HEK293 (cell line): ENCODE measurements around the gene SLC6A17.
A peak's percentile ranks its signal among the peaks of the same experiment; 100 is the strongest.

Experiments used
- IKZF3 ChIP-seq: fragments of 450-650 bp; IDR thresholded peaks from 2 replicates; pipeline ENCODE4 v1.5.0; 2018; ENCODE audit warnings: missing biosample characterization, mild to moderate bottlenecking, missing genetic modification characterization, moderate library complexity
- KLF9 ChIP-seq: fragments of 450-650 bp; formaldehyde crosslinking; IDR thresholded peaks from 2 replicates; pipeline ENCODE4 v1.5.1; 2016; ENCODE audit warnings: missing biosample characterization, missing genetic modification characterization, low read depth
- PRDM1 ChIP-seq: fragments of 450-650 bp; formaldehyde crosslinking; IDR thresholded peaks from 2 replicates; pipeline ENCODE4; 2016; ENCODE audit warnings: missing biosample characterization, missing genetic modification characterization
- SP7 ChIP-seq: fragments of 450-650 bp; formaldehyde crosslinking; IDR thresholded peaks from 2 replicates; pipeline ENCODE4 v1.5.1; 2016; ENCODE audit warnings: missing biosample characterization, missing genetic modification characterization
- ZBTB17 ChIP-seq: fragments of 450-650 bp; formaldehyde crosslinking; IDR thresholded peaks from 2 replicates; pipeline ENCODE4 v1.5.1; 2016; ENCODE audit warnings: missing biosample characterization, missing genetic modification characterization
- ZBTB21 ChIP-seq: fragments of 450-650 bp; formaldehyde crosslinking; IDR thresholded peaks from 2 replicates; pipeline ENCODE4 v1.5.1; 2017; ENCODE audit warnings: missing biosample characterization, missing genetic modification characterization
- ZFP3 ChIP-seq: fragments of 450-650 bp; formaldehyde crosslinking; IDR thresholded peaks from 2 replicates; pipeline ENCODE4 v1.5.1; 2016; ENCODE audit warnings: low read depth, missing biosample characterization, missing genetic modification characterization
- ZNF112 ChIP-seq: fragments of 450-650 bp; formaldehyde crosslinking; IDR thresholded peaks from 2 replicates; pipeline ENCODE4 v1.5.0; 2017; ENCODE audit warnings: missing biosample characterization, missing genetic modification characterization
- ZNF133 ChIP-seq: fragments of 450-650 bp; formaldehyde crosslinking; IDR thresholded peaks from 2 replicates; pipeline ENCODE4 v1.5.1; 2016; ENCODE audit warnings: missing biosample characterization, missing genetic modification characterization
- ZNF23 ChIP-seq: fragments of 450-650 bp; formaldehyde crosslinking; IDR thresholded peaks from 2 replicates; pipeline ENCODE4 v1.5.1; 2016; ENCODE audit warnings: missing biosample characterization, missing genetic modification characterization, borderline replicate concordance
- ZNF24 ChIP-seq: fragments of 450-650 bp; formaldehyde crosslinking; IDR thresholded peaks from 2 replicates; pipeline ENCODE4 v1.5.1; 2016; ENCODE audit warnings: missing biosample characterization, missing genetic modification characterization
- ZNF324 ChIP-seq: fragments of 450-650 bp; formaldehyde crosslinking; IDR thresholded peaks from 2 replicates; pipeline ENCODE4 v1.5.1; 2016; ENCODE audit warnings: missing biosample characterization, missing genetic modification characterization
- ZNF335 ChIP-seq: fragments of 450-650 bp; formaldehyde crosslinking; conservative IDR thresholded peaks from 2 replicates; pipeline ENCODE4 v1.5.1; 2016; ENCODE audit warnings: missing biosample characterization, missing genetic modification characterization
- ZNF350 ChIP-seq: fragments of 450-650 bp; formaldehyde crosslinking; IDR thresholded peaks from 2 replicates; pipeline ENCODE4 v1.5.0; 2017; ENCODE audit warnings: missing biosample characterization, mild to moderate bottlenecking, missing genetic modification characterization
- ZNF521 ChIP-seq: fragments of 450-650 bp; formaldehyde crosslinking; IDR thresholded peaks from 2 replicates; pipeline ENCODE4 v1.5.1; 2017; ENCODE audit warnings: missing biosample characterization, mild to moderate bottlenecking, missing genetic modification characterization
- ZNF561 ChIP-seq: fragments of 450-650 bp; IDR thresholded peaks from 2 replicates; pipeline ENCODE4 v1.5.1; 2018; ENCODE audit warnings: missing biosample characterization, missing genetic modification characterization, borderline replicate concordance
- ZNF610 ChIP-seq: fragments of 450-650 bp; formaldehyde crosslinking; IDR thresholded peaks from 2 replicates; pipeline ENCODE4 v1.5.1; 2016; ENCODE audit warnings: missing biosample characterization, missing genetic modification characterization, borderline replicate concordance
- ZNF623 ChIP-seq: fragments of 450-650 bp; formaldehyde crosslinking; IDR thresholded peaks from 2 replicates; pipeline ENCODE4 v1.5.1; 2016; ENCODE audit warnings: missing biosample characterization, missing genetic modification characterization
- ZNF791 ChIP-seq: fragments of 450-650 bp; formaldehyde crosslinking; IDR thresholded peaks from 2 replicates; pipeline ENCODE4 v1.5.1; 2016; ENCODE audit warnings: missing biosample characterization, missing genetic modification characterization
- TF ChIP-seq, protein P1 (sequence below): fragments of 450-650 bp; formaldehyde crosslinking; IDR thresholded peaks from 2 replicates; pipeline ENCODE4 v1.5.1; 2016; ENCODE audit warnings: missing biosample characterization, missing genetic modification characterization
- TF ChIP-seq, protein P2 (sequence below): fragments of 450-650 bp; formaldehyde crosslinking; IDR thresholded peaks from 2 replicates; pipeline ENCODE4 v1.5.1; 2016; ENCODE audit warnings: missing biosample characterization, missing genetic modification characterization, low read depth
- TF ChIP-seq, protein P3 (sequence below): fragments of 450-650 bp; formaldehyde crosslinking; IDR thresholded peaks from 2 replicates; pipeline ENCODE4 v1.5.1; 2017; ENCODE audit warnings: missing biosample characterization, missing genetic modification characterization
- TF ChIP-seq, protein P4 (sequence below): fragments of 450-650 bp; formaldehyde crosslinking; IDR thresholded peaks from 2 replicates; pipeline ENCODE4 v1.5.0; 2017; ENCODE audit warnings: missing biosample characterization, missing genetic modification characterization, borderline replicate concordance
- TF ChIP-seq, protein P5 (sequence below): fragments of 450-650 bp; formaldehyde crosslinking; IDR thresholded peaks from 2 replicates; pipeline ENCODE4 v1.5.1; 2016; ENCODE audit warnings: missing biosample characterization, missing genetic modification characterization
- TF ChIP-seq, protein P6 (sequence below): fragments of 450-650 bp; formaldehyde crosslinking; IDR thresholded peaks from 2 replicates; pipeline ENCODE4 v1.5.1; 2016; ENCODE audit warnings: missing biosample characterization, missing genetic modification characterization
- TF ChIP-seq, protein P7 (sequence below): fragments of 450-650 bp; formaldehyde crosslinking; IDR thresholded peaks from 2 replicates; pipeline ENCODE4 v1.5.1; 2016; ENCODE audit warnings: missing biosample characterization, missing genetic modification characterization

The SLC6A17 gene

DNA sequence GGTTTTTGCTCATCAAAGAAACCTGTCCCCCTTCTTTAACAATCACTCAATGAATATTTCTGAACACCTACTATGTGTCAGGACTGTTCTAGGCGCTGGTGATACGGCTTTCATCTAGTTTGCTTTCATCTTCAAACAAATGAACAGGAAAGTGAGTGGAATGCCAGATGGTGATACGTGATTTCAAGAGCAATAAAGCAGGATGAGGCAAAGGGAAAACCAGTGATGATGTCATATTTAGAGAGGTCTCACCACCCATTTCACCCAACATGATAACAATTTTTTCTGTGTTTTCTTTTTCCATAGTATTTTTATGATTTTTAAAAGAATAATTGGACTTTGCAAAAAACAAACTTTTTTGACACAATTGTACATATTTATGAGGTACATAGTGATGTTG is 11.3 kb upstream of the SLC6A17 start (continued):
- TF ChIP-seq, protein P1, sequence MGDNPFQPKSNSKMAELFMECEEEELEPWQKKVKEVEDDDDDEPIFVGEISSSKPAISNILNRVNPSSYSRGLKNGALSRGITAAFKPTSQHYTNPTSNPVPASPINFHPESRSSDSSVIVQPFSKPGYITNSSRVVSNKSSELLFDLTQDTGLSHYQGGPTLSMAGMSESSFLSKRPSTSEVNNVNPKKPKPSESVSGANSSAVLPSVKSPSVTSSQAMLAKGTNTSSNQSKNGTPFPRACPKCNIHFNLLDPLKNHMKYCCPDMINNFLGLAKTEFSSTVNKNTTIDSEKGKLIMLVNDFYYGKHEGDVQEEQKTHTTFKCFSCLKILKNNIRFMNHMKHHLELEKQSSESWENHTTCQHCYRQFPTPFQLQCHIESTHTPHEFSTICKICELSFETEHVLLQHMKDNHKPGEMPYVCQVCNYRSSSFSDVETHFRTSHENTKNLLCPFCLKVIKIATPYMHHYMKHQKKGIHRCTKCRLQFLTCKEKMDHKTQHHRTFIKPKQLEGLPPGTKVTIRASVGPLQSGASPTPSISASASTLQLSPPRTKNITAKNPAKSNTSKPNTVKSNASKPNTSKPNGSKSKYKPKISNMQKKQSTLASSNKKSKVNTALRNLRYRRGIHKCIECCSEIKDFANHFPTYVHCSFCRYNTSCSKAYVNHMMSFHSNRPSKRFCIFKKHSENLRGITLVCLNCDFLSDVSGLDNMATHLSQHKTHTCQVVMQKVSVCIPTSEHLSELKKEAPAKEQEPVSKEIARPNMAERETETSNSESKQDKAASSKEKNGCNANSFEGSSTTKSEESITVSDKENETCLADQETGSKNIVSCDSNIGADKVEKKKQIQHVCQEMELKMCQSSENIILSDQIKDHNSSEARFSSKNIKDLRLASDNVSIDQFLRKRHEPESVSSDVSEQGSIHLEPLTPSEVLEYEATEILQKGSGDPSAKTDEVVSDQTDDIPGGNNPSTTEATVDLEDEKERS (tag by site-specific recombination) = no peak
- TF ChIP-seq, protein P2, sequence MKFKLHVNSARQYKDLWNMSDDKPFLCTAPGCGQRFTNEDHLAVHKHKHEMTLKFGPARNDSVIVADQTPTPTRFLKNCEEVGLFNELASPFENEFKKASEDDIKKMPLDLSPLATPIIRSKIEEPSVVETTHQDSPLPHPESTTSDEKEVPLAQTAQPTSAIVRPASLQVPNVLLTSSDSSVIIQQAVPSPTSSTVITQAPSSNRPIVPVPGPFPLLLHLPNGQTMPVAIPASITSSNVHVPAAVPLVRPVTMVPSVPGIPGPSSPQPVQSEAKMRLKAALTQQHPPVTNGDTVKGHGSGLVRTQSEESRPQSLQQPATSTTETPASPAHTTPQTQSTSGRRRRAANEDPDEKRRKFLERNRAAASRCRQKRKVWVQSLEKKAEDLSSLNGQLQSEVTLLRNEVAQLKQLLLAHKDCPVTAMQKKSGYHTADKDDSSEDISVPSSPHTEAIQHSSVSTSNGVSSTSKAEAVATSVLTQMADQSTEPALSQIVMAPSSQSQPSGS (tag by site-specific recombination) = peak; percentile 92
- 0 out of 2 replicates have a peak, but pooled peaks have one; percentile 15 for TF ChIP-seq IKZF3
- no peak for TF ChIP-seq ZNF324
- TF ChIP-seq ZNF133 = no peak
- TF ChIP-seq, protein P3, sequence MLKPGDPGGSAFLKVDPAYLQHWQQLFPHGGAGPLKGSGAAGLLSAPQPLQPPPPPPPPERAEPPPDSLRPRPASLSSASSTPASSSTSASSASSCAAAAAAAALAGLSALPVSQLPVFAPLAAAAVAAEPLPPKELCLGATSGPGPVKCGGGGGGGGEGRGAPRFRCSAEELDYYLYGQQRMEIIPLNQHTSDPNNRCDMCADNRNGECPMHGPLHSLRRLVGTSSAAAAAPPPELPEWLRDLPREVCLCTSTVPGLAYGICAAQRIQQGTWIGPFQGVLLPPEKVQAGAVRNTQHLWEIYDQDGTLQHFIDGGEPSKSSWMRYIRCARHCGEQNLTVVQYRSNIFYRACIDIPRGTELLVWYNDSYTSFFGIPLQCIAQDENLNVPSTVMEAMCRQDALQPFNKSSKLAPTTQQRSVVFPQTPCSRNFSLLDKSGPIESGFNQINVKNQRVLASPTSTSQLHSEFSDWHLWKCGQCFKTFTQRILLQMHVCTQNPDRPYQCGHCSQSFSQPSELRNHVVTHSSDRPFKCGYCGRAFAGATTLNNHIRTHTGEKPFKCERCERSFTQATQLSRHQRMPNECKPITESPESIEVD = peak; percentile 37
- peak; percentile 85 for TF ChIP-seq PRDM1 (tag by site-specific recombination)
- TF ChIP-seq, protein P4, sequence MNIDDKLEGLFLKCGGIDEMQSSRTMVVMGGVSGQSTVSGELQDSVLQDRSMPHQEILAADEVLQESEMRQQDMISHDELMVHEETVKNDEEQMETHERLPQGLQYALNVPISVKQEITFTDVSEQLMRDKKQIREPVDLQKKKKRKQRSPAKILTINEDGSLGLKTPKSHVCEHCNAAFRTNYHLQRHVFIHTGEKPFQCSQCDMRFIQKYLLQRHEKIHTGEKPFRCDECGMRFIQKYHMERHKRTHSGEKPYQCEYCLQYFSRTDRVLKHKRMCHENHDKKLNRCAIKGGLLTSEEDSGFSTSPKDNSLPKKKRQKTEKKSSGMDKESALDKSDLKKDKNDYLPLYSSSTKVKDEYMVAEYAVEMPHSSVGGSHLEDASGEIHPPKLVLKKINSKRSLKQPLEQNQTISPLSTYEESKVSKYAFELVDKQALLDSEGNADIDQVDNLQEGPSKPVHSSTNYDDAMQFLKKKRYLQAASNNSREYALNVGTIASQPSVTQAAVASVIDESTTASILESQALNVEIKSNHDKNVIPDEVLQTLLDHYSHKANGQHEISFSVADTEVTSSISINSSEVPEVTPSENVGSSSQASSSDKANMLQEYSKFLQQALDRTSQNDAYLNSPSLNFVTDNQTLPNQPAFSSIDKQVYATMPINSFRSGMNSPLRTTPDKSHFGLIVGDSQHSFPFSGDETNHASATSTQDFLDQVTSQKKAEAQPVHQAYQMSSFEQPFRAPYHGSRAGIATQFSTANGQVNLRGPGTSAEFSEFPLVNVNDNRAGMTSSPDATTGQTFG = no peak
- TF ChIP-seq, protein P5, sequence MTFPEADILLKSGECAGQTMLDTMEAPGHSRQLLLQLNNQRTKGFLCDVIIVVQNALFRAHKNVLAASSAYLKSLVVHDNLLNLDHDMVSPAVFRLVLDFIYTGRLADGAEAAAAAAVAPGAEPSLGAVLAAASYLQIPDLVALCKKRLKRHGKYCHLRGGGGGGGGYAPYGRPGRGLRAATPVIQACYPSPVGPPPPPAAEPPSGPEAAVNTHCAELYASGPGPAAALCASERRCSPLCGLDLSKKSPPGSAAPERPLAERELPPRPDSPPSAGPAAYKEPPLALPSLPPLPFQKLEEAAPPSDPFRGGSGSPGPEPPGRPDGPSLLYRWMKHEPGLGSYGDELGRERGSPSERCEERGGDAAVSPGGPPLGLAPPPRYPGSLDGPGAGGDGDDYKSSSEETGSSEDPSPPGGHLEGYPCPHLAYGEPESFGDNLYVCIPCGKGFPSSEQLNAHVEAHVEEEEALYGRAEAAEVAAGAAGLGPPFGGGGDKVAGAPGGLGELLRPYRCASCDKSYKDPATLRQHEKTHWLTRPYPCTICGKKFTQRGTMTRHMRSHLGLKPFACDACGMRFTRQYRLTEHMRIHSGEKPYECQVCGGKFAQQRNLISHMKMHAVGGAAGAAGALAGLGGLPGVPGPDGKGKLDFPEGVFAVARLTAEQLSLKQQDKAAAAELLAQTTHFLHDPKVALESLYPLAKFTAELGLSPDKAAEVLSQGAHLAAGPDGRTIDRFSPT (tag by site-specific recombination) = no peak
- TF ChIP-seq ZBTB21 (tag by site-specific recombination) = peak; percentile 64; the same call in 1 of the 2 replicates
- 0 out of 2 replicates have a peak, but pooled peaks have one; percentile 35 for TF ChIP-seq ZNF335 (tag by site-specific recombination)
- no peak for TF ChIP-seq ZNF350 (tag by site-specific recombination)
- peak; percentile 11; the same call in 1 of the 2 replicates for TF ChIP-seq ZBTB17 (tag by site-specific recombination)
- no peak for TF ChIP-seq ZFP3
- TF ChIP-seq ZNF623 (tag by site-specific recombination) = no peak
- no peak for TF ChIP-seq ZNF112 (tag by site-specific recombination)
- no peak for TF ChIP-seq ZNF24 (tag by site-specific recombination)
- TF ChIP-seq, protein P6, sequence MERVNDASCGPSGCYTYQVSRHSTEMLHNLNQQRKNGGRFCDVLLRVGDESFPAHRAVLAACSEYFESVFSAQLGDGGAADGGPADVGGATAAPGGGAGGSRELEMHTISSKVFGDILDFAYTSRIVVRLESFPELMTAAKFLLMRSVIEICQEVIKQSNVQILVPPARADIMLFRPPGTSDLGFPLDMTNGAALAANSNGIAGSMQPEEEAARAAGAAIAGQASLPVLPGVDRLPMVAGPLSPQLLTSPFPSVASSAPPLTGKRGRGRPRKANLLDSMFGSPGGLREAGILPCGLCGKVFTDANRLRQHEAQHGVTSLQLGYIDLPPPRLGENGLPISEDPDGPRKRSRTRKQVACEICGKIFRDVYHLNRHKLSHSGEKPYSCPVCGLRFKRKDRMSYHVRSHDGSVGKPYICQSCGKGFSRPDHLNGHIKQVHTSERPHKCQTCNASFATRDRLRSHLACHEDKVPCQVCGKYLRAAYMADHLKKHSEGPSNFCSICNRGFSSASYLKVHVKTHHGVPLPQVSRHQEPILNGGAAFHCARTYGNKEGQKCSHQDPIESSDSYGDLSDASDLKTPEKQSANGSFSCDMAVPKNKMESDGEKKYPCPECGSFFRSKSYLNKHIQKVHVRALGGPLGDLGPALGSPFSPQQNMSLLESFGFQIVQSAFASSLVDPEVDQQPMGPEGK (tag by site-specific recombination) = no peak
- TF ChIP-seq, protein P7, sequence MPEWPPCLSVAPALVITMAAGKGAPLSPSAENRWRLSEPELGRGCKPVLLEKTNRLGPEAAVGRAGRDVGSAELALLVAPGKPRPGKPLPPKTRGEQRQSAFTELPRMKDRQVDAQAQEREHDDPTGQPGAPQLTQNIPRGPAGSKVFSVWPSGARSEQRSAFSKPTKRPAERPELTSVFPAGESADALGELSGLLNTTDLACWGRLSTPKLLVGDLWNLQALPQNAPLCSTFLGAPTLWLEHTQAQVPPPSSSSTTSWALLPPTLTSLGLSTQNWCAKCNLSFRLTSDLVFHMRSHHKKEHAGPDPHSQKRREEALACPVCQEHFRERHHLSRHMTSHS (tag by site-specific recombination) = no peak
- no peak for TF ChIP-seq ZNF521 (tag by site-specific recombination)
- no peak for TF ChIP-seq ZNF610 (tag by site-specific recombination)
- no peak for TF ChIP-seq KLF9 (tag by site-specific recombination)
- peak; percentile 28; the same call in 1 of the 2 replicates for TF ChIP-seq SP7 (tag by site-specific recombination)
- TF ChIP-seq ZNF791 (tag by site-specific recombination) = no peak
- TF ChIP-seq ZNF561 (tag by site-specific recombination) = no peak
- TF ChIP-seq ZNF23 (tag by site-specific recombination) = no peak
